Stimulated activated CD4-positive, alpha-beta T cell treated with anti-CD3 and anti-CD28 coated beads, Interleukin-4, amount 100 ng/mL, for 4 hours (primary cell): ENCODE data around the gene CENPE.

Experiments used
- DNase-seq, 2 experiments: peaks; one replicate each; pipeline ENCODE4 v3.0.0-alpha.2; 2020

The CENPE gene

DNA sequence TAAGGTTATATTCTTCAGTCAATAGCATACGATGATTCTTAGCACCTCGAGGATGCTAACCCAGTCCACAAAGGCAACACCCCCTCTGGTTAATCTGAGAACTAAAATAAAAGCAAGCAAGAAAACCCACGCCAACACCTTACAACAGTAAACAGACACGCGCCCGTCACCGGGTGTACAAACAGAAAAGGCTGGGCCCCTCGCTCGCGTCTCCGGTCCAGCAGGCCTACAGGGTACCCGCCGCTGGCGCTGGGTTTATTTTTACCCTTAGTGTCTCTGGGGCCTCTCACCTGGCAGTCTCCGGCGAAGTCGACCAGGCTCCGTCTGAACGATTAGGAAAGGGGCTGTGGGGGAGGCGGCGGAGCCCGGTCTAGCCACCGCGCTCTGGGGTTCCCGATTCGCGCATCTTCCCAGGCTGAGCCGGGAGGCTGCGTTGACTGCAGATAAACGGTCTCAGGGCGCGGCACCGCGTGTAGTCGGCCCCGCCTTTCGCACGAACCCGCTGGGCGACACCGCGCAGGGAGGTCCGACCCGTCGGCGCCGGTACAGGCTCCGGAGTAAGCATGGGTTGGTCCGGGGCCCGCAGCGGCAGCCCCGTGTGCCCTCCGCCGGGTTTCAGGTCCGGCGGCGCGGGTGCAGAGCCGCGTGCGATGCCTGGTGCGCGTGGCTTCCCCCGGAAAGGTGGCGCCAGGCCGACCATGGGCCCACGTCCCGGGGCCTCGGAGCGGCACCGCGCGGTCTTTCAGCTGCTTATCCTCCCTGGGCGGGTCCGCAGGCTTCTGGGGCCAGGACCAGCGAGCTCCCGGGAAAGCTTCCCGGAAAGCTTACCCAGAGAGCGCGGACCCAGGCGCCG is 122.0 kb downstream of the CENPE start:
- DNase-seq = peak; percentile 60 to 66

DNA sequence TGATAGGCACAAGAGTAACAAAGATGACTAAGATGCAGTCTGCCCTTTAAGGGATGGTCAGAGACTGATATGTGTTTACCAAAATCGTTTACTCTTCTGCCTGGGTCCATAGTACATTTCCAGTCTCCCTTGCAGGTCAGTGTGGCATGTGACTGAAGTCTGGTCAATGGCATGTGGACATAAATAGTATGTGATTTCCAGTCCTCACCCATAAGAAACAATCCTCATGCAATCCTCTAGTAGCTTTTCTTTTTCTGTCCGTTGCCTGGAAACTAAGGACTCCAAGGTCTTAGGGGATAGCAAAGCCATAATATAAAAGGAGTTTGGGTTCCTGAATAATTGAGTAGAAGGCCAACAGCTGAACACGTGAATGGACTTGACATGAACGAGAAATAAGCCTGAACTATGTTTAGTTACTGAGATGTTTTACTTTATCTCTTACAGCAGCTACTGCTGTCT is 122.7 kb downstream of the CENPE start:
- DNase-seq = no peak

DNA sequence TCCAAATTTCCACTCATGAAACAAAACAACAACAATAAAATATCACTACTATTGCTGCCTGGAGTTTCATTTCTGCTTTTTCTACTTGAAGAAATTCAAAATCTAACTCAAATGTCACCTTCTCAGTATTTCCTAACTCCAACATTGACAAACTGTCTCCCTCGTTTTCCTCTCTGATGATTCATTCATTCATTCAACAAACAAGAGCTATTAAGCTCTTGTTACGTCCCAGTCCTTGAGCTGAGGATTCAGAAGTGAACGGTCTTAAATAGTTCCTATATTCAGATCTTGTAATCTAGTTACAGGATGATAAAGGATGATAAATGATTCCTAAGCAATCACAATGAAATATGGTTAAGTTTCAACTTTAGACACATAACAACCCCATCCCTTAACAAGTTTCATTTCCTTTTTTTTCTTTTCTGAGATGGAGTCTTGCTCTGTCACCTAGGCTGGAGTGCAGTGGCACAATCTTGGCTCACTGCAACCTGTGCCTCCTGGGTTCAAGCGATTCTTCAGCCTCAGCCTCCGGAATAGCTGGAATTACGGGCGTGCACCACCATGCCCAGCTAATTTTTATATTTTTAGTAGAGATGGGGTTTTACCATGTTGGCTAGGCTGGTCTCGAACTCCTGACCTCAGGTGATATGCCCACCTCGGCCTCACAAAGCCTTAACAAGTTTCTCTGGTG is 123.3 kb downstream of the CENPE start:
- DNase-seq = no peak

DNA sequence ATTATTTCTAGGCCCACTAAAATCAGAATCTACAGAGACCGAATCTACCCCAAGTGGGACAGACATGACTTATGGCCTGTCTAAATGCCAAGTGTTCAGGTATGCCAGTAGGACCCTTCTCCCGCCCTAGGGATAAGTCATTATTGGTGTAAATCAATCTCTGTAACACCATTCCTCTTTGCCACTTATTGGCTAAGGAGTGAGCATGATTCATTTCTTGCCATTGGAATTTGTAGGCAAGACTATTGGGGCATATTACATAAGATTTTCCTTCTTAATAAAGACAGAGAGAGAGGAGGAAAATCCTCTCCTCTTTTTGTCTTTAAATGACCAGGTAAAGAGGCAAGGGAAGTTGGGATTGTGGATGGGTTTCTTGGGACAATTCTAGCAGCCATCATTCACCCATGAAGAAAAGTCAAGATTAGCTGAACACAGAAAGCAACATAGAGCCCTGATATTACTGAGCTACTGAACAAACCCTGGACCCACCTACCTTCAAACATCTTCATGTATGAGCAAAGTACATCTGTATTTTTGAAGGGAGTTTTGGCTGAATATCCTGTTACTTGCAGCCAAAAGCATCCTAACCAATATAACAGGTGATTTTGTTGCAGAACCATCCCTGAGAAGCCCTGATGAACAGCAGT is 124.2 kb downstream of the CENPE start:
- no peak for DNase-seq

DNA sequence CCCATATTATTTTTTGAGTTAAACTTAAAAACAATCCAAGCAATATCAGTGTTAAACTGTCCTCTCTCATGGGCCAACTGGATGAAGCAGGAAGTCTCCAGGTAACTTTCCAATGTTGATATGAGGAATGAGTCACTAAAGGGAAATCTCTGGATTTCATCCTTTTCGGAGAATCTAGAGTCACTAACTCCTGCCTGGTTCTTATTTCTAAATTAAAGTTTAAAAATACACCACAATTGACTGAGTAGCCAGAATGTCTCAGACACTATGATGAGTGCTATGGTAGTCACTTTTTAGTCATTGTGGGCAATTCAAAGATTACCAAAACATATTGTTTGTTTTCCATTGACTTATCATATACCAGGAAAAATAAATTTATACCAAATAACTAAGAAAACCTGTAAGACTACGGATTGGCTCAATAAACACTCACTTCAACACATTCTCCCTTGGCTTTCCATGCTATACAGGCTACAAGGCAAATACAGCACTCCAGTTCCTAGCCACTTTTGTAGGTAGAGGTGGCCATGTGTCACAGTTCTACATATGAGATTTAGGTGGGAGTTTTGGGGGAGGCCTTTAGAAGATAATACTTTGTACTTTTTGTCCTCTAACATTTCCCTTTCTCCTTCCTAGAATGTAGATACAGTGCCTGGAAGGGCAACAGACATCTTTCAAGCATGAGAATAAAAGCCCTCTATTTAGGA is 130.1 kb downstream of the CENPE start:
- DNase-seq = no peak

DNA sequence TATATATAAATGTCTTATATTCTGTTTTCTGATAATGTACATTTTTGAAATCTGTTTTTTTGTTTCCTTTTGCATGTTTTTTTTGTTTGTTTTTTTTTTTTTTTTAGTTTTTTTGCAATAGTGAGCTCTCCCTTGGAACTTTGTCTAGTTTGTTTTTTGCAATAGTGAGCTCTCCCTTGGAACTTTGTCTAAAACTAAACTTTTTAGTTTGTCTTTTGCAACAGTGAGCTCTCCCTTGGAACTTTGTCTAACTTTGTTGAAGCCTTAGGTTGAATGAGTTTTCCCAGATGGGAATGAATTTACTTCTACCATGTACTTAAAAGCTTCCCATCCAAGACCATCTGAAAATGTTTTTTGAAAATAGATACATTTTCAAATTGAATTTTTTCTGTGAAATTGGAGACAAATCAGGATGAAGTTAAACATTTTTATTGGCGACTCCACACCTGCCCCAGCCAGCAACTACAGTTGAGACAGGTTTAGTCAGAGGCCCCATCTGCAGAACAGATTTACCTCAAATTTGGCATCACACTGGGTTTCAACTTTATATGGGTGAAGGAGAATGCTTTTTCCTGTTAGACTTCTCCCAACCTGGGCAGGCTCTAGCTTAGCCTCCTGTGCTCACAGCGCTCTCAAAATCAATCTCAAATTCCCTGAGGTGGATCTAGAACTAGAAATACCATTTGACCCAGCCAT is 137.5 kb downstream of the CENPE start:
- DNase-seq = no peak
